Anterior cingulate cortex (tissue), 58 donors: ENCODE data around the gene APOC3.
A peak's percentile ranks its signal among the peaks of the same experiment; 100 is the strongest.
"Not testable (repeated sequence)": the region's sequence is repeated elsewhere in the genome, so short reads cannot be mapped to it uniquely, and the experiment has no call there.

ENCODE experiments used
- DNase-seq, 58 donors: peaks; one replicate each; lab custom pipeline; 2025; lab: John Stamatoyannopoulos, UW

The APOC3 gene

DNA sequence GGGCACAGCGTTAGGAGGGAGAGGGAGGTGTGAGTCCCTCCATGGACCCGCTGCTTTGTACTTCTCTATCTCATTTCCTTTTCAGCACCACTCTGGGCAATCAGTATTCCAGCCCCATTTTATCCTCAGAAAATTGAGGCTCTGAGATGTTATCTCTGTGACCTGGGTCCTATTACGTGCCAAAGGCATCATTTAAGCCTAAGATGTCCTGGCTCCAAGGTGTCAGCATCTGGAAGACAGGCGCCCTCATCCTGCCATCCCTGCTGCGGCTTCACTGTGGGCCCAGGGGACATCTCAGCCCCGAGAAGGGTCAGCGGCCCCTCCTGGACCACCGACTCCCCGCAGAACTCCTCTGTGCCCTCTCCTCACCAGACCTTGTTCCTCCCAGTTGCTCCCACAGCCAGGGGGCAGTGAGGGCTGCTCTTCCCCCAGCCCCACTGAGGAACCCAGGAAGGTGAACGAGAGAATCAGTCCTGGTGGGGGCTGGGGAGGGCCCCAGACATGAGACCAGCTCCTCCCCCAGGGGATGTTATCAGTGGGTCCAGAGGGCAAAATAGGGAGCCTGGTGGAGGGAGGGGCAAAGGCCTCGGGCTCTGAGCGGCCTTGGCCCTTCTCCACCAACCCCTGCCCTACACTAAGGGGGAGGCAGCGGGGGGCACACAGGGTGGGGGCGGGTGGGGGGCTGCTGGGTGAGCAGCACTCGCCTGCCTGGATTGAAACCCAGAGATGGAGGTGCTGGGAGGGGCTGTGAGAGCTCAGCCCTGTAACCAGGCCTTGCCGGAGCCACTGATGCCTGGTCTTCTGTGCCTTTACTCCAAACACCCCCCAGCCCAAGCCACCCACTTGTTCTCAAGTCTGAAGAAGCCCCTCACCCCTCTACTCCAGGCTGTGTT lies 829 bp upstream of the APOC3 start:
- DNase-seq: no peak

DNA sequence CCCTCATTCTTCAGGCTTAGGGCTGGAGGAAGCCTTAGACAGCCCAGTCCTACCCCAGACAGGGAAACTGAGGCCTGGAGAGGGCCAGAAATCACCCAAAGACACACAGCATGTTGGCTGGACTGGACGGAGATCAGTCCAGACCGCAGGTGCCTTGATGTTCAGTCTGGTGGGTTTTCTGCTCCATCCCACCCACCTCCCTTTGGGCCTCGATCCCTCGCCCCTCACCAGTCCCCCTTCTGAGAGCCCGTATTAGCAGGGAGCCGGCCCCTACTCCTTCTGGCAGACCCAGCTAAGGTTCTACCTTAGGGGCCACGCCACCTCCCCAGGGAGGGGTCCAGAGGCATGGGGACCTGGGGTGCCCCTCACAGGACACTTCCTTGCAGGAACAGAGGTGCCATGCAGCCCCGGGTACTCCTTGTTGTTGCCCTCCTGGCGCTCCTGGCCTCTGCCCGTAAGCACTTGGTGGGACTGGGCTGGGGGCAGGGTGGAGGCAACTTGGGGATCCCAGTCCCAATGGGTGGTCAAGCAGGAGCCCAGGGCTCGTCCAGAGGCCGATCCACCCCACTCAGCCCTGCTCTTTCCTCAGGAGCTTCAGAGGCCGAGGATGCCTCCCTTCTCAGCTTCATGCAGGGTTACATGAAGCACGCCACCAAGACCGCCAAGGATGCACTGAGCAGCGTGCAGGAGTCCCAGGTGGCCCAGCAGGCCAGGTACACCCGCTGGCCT lies 641 bp downstream of the APOC3 start:
- DNase-seq: no peak

DNA sequence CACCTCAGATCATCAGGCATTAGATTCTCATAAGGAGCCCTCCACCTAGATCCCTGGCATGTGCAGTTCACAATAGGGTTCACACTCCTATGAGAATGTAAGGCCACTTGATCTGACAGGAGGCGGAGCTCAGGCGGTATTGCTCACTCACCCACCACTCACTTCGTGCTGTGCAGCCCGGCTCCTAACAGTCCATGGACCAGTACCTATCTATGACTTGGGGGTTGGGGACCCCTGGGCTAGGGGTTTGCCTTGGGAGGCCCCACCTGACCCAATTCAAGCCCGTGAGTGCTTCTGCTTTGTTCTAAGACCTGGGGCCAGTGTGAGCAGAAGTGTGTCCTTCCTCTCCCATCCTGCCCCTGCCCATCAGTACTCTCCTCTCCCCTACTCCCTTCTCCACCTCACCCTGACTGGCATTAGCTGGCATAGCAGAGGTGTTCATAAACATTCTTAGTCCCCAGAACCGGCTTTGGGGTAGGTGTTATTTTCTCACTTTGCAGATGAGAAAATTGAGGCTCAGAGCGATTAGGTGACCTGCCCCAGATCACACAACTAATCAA lies 2.2 kb downstream of the APOC3 start:
- DNase-seq: no peak

DNA sequence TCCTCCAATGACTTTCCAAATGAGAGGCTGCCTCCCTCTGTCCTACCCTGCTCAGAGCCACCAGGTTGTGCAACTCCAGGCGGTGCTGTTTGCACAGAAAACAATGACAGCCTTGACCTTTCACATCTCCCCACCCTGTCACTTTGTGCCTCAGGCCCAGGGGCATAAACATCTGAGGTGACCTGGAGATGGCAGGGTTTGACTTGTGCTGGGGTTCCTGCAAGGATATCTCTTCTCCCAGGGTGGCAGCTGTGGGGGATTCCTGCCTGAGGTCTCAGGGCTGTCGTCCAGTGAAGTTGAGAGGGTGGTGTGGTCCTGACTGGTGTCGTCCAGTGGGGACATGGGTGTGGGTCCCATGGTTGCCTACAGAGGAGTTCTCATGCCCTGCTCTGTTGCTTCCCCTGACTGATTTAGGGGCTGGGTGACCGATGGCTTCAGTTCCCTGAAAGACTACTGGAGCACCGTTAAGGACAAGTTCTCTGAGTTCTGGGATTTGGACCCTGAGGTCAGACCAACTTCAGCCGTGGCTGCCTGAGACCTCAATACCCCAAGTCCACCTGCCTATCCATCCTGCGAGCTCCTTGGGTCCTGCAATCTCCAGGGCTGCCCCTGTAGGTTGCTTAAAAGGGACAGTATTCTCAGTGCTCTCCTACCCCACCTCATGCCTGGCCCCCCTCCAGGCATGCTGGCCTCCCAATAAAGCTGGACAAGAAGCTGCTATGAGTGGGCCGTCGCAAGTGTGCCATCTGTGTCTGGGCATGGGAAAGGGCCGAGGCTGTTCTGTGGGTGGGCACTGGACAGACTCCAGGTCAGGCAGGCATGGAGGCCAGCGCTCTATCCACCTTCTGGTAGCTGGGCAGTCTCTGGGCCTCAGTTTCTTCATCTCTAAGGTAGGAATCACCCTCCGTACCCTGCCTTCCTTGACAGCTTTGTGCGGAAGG lies 2.9 kb downstream of the APOC3 start:
- no peak for DNase-seq

DNA sequence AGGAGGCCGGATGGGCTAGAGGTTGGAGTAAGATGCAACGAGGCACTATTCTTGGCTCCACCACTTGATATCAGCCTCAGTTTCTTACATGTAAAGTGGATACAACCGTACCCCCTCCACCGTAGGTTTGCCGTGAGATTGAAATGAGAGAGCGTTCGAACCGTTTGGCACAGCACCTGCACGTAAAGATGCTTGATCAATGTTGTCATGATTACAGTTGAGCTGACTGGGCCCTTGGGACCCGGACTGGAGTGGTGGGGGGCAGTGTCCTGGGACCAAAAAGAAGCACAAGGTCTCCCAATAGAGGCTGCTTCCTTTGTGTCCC lies 3.7 kb downstream of the APOC3 start:
- no peak for DNase-seq

DNA sequence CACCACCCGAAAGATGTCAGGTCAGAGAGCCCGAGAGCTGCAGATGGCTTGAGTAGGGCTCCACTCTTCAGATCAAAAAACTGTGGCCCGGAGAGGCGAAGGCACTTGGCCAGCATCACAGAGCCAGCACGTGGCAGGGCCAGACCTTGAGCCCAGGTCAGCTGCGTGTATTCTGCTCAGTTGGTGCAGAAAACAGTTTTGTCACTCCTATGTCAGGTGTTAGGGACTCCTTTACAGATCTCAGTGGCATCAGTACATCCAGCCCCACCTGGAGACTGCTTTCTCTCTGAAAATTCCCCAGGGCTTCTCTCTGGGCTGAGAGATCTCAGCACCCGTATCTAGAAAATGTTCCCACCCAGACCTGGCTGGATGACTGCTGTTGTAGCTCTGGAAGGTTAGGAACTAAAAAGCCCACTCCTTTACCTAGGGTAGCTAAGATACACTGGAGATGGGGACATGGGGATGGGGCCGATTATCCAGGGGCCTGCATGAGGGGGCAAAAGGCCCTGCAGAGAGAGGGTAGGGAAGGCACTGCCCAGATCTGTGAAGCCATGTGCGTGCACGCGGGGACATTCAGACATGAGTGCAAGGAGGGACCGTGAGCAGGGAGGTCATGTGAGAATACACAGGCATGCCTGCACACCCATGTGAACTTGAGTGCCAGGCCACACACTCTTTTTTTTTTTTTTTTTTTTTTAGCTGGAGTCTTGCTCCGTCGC lies 4.3 kb downstream of the APOC3 start:
- no peak for DNase-seq

DNA sequence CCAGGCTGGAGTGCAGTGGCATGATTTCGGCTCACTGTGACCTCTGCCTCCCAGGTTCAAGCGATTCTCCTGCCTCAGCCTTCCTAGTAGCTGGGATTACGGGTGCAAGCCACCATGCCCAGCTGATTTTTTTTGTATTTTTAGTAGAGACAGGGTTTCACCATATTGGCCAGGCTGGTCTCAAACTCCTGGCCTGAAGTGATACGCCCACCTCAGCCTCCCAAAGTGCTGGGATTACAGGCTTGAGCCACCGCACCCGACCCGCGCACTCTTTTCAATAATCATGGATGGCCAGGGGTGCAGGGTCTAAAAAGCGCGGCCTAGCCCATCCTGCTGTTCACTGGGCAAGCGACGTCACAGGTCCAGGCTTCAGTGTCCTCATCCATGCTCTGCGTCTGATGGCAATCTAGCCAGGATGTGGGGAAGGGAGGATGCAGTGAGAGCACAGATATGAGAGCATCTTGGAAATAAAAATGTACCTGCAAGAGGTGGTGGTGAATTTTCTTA lies 4.9 kb downstream of the APOC3 start:
- DNase-seq: not testable (repeated sequence)

DNA sequence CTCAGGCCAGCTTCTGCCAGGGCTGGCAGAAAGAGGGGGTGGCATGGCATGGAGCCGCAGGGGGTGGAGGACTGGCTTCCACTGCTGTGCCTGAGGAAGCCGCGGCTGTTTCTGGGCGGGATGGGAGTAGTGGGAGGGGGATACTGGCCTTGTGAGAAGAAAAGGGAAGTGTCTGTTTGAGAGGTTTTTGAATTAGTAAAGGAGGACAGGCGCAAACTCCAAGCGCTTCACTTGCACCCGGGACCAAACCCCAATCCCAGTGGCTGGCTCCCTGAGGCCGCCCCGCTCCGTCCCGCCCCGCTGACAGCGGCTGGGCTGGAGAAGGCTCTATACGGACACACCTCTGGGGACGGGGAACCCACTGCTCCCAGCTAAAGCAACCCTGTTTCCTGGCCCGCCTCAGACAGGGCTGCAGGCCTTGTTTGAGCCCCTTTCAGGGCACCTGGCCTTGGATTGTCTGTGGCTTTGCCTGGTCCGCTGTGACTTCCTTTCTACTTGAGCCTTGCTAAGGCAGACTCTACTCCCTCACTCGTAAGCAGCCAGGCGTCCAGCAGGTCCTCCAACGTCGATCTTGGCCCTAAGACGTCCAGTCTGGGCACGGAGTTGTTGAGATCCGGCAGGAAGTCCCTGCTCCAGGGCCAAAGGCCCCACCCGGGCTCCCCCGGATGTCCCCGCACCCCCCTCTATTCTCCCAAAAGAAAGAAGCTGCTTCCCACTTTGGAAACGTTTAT lies 5.5 kb downstream of the APOC3 start:
- peak in 1 of 58 donors; percentile 52 for DNase-seq

DNA sequence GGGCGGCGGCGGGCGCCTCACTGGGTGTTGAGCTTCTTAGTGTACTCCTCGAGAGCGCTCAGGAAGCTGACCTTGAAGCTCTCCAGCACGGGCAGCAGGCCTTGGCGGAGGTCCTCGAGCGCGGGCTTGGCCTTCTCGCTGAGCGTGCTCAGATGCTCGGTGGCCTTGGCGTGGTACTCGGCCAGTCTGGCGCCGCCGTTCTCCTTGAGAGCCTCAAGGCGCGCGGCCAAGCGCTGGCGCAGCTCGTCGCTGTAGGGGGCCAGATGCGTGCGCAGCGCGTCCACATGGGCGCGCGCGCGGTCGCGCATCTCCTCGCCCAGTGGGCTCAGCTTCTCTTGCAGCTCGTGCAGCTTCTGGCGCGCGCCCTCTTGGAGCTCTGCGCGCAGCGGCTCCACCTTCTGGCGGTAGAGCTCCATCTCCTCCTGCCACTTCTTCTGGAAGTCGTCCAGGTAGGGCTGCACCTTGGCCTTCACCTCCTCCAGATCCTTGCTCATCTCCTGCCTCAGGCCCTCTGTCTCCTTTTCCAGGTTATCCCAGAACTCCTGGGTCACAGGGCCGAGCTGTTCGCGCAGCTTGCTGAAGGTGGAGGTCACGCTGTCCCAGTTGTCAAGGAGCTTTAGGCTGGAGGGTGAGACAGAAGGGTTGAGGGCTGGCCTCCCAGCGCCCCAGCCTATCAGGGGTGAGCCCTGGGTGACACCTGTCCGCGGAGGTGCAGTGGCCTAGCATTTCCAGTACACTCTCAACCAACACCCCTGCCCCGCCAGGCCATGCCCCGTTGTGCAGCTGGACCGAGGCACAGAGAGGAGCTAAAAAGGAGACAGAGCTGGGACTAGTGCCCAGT lies 6.3 kb downstream of the APOC3 start:
- peak; percentile 21 to 96 (median 84) for DNase-seq

DNA sequence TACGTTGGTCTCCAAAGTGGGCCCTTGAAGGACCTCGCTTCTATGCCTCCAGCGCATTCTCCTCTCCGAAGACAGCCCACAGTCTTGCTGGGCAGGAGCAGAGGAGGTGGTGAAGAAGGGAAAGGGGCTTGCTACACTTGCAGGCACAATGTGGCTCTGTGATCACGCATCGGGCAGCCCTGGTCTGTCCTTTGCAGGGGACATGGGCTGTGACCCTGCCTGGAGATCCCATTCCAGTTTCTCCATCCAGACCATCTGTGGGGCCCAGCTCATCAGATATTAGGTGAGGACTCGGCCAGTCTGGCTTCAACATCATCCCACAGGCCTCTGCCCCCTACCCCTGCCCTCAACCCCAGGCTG lies 6.9 kb downstream of the APOC3 start:
- DNase-seq: no peak

DNA sequence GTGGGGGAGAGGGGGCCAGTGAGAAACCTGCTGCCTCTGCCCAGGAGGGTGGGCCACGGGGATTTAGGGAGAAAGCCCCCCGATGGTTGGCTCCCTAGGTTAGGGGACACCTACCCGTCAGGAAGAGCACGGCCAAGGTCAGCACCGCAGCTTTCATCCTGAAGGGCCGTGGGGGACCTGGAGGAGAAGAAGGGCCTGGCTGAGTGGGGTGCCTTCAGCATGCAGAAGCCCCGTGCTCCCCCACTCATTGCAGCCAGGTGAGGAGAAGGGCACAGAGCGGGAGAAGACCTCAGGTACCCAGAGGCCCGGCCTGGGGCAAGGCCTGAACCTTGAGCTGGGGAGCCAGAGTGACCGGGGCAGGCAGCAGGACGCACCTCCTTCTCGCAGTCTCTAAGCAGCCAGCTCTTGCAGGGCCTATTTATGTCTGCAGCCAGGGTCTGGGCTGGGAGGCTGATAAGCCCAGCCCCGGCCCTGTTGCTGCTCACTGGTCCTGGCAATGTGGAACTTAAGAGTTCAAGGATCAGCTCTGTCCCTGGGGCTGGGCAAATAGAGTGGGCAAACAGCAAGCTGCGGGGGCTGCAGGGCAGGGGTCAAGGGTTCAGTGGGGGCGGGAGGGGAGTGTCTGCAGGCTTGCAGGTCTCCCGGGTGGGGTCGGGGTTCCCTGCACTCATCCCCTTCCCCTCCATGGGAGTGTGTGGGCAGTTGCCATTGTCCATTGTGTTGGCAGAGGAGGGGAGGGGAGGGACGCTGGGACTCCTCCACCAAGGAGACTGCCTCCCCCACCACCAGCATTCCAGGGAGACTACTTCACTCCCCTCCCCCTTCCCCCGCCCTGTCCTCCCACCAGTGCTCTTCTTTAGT lies 7.8 kb downstream of the APOC3 start, which contains the start of gene APOA1:
Gene APOA1, minus strand, starts transcription at position 392 of the 861 bp plus-strand sequence. Its CDS starts 235 bp downstream, at position 157.
- no peak for DNase-seq

DNA sequence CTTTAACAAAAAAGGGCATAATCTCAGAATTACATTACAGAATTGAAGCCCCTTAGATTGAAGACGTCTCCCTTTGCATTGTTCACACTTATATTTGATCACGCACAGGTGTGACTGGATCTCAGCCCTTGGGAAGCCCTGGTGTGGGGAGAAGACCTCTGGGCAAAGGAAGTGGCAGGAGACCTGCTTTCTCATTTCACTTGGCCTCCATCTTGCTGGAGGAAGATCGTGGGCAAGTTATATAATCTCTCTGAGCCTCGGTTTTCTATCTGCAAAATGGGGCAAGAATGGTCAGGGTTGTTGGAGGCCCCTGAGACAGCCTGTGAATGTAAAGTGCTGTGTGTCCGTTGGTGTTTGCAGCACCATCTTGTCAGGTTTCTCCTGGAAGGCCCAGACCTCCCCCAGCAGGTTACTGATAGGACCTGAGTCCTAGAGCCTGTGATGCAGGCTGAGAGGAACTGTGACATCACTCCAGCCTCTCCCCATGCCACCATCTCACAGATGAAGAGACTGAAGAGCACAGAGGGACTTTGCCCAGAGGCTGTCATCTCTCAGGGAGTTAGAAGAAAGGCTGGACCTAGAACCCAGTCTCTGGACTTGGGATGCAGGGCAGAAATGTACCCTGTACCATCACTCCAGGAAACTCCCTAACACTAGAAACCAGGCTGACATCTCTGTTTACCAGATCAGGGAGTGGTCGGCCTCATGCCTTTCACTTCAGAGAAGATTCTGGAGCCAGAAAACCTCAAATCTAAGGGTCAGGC lies 8.8 kb downstream of the APOC3 start:
- no peak for DNase-seq

DNA sequence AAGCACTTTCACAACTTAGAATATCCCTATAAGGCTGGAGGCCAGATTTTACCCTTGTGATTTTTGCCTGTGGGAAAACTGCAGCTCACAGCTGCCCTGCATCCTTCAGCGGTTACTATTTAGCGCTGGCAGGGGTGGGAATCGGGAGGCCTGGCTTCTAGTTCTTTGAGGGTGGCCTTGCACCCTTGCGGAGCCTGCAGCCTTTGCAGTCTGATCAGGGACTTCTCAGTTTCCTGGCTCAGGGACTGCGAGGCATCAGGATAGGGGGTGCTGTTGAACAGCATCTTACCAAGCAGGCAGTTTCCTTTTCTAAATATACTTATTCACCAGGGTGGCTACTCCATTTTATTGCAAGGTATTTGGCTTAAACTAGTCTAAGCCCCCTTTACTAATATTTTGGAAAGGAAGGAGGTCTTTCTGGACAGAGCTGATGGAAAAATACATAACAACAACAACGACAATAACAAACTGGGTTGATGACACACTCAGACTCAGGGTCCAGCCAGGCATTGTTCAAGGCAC lies 10.6 kb downstream of the APOC3 start:
- DNase-seq: peak in 10 of 58 donors; percentile 6 to 35 (median 20)

DNA sequence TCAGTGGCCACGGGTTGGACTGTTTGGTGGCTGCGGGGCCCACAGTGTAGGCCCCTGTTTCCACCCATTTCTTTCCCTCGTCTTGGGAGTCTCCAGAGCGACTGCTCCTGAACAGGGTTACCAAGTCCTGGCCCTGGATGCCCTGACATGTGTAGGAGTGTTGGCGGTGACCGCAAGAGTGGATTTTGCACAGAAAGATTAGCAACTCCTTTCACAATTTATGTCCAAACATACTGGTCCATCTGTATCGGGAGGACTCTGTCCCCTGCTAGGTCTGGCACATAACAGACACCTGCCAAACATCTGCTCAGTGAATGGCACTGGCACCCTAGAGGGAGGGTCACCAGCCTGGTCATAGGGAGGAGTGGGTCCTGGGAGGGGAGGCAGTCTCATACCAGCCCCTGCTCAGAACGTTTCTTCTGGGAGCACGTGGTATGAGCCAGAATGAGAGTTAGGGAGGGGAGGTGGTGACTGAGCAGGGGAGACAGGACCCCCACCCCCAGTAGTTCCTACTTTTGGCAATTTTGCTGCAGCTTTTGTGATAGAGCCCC lies 11.1 kb downstream of the APOC3 start:
- DNase-seq: no peak

DNA sequence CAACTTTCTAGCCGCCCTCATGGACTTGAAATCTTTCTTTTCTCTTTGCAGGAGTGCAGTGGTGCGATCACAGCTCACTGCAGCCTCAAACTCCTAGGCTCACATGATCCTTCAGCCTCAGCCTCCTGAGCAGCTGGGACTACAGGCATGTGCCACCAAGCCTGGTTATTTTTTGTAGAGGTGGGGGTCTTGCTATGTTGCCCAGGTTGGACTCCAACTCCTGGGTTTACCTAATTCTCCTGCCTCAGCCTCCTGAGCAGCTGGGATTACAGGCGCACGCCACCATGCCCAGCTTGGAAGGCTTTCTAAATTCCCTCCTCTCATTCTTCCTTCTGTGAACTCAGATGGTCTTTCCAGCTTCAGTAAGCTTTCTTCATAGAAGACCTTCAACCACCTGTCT lies 12.4 kb downstream of the APOC3 start:
- no peak for DNase-seq

DNA sequence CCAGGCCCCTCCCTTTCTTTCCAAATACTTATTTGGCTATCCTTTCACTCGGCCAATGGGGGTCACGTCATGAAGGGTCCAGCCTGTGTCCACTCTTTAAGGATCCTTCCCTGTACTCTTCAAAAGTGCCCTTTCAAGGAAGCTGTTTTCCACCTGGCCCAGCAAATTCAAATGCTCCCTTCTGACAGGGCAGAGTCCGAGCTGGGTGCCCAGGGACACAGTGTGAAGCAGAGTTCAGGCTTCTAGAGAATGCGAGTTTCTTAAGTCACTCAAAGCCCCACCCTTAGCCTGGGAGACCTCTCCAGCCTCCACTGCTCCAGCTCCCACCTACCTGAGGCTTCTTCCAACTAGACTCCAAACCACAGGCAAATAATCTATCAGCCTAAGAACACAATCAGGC lies 13.2 kb downstream of the APOC3 start:
- no peak for DNase-seq
